ENCODE data around the gene KIAA0232.
"Not testable (repeated sequence)": the region's sequence is repeated elsewhere in the genome, so short reads cannot be mapped to it uniquely, and the experiment has no call there.

The KIAA0232 gene

GRCh38 chr4:6887591-6888371 lies 105.3 kb downstream of the KIAA0232 start:
- DNase-seq = no peak

GRCh38 chr4:6888506-6889071 lies 106.1 kb downstream of the KIAA0232 start:
- no peak for DNase-seq

- DNase-seq = no peak
These were observed 106.7 kb downstream of the KIAA0232 start for GRCh38 chr4:6889101-6889735.

- no peak for DNase-seq
These were observed 107.3 kb downstream of the KIAA0232 start for GRCh38 chr4:6889736-6890324.

- no peak for DNase-seq
These were observed 107.8 kb downstream of the KIAA0232 start for GRCh38 chr4:6890358-6890757.

- not testable (repeated sequence) for DNase-seq
These were observed 108.4 kb downstream of the KIAA0232 start for GRCh38 chr4:6890971-6891370.

DNA sequence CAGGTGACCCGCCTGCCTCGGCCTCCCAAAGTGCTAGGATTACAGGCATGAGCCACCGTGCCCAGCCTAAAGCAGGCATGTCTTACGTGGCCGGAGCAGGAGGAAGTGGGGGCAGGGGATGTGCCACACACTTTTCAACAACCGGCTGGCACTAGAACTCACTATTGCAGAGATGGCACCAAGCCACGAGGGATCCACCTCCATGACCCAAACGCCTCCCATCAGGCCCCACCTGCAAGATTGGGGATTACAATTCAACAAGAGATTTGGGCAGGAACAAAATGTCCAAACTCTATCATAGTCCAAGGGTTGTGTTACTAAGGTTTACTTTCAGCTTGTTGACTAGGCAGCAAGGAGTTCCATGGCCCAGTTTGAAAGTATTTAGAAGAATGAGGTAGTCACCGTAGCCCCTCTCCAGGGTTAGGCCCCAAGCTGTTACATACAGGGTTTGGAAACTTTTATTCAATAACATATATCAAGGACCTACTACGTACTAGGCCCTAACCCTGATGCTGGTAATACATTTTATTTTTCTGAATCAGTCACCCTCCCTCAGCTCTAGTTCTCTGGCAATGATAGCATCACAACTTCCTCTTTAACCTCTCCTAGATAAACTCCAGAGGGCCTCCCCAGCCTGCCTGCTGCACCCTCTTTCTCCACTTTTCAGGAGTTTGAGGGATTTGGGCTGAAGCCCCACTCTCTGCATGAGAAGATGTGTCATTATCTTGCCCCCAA lies 109.1 kb downstream of the KIAA0232 start:
- DNase-seq = no peak

- peak; percentile 46 for DNase-seq
These were observed 109.8 kb downstream of the KIAA0232 start for GRCh38 chr4:6892190-6892908.

DNA sequence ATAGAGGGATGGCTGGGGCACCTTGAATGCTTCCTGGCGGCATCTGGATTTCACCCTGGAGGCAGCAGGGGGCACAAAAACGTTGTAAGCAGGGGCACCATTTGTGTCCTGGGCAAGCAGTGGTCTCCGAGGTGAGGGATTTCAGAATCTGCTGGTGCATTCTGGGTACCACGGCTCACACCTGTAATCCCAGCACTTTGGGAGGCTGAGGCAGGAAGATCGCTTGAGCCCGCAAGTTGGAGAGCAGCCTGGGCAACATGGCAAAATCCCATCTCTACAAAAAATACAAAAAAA lies 110.3 kb downstream of the KIAA0232 start:
- no peak for DNase-seq

DNA sequence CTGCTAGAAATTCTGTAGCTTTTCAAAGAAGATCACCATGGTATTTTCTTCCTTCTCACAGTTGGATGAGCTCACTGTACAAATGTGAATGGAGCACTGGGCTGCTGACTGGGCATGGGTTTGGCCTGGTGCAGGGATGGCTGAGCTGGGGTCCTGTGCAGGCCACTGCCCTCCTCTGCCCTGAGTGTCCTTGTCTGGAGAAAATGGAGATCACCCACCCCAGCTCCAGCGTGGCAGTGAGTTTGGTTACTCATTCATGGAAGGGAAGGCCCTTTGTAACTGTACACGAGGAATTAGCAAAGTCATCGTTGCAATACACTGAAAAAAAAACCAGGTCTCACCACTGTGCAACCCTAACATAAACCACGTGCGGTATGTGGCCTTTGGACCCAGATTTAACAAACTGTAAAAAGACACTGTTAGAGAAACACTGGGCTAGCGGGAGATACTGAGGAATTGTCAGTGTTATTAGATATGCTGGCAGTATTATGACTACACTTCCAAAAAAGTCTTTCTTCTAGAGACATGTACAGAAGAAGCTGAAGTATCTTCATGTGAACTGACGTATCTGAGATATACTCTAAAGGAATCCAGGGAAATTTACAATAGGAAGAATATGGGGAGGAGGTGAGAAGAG lies 111.0 kb downstream of the KIAA0232 start:
- no peak for DNase-seq

DNA sequence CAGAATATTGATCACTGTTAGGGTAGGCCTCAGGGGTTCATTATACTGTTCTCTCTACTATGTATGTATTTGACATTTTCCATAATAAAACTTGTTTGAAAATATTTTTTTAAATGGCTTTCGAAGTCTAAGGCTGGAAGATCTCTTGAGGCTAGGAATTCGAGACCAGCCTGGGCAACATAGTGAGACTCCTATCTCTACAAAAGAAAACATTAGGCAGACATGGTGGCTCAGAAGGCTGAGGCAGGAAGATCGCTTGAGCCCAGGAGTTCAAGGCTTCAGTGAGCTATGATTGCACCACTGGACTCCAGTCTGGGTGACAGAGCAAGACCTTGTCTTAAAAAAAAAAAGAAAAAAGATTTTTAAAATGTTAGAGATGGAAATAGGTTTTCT lies 111.6 kb downstream of the KIAA0232 start:
- DNase-seq = no peak

DNA sequence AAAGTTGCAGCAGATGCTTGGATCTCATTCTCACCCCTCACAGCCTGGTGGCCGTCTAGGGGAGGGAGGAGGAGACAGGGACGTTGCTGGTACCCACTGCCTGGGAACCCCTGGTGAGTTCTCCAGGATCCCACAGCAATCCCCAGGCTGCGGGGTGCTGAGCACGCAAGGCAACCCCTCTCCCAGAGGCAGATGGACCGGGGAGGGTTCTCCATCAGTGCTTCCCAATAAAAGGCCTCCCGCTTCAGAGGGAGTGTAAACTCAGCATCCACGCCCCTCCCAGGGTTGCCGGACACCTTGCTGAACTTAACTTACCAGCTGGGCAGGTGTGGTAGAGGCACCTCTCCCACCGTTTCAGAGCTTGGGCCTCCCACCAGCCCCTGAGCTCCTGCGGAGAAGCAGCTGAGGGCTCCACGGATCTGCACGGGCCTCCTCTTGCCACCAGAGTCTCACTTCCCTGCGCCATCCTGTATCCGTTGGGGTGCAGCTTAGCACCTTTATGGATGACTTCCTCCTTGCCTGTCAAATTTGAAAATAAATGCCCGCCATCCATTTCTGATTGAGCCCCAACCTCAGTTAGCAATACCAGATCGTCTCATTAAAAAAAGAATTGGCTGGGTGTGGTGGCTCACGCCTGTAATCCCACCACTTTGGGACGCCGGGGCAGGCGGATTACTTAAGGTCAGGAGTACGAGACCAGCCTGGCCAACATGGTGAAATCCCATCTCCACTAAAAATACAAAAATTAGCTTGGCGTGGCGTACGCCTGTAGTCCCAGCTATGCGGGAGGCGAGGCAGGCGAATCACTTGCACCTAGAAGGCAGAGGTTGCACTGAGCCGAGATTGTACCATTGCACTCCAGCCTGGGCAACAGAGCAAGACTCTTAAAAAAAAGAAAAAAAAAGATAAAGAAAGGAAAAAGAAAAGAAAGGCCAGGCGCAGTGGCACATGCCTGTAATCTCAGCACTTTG lies 112.3 kb downstream of the KIAA0232 start:
- no peak for DNase-seq

GRCh38 chr4:6896035-6896434 lies 113.5 kb downstream of the KIAA0232 start:
- no peak for DNase-seq

DNA sequence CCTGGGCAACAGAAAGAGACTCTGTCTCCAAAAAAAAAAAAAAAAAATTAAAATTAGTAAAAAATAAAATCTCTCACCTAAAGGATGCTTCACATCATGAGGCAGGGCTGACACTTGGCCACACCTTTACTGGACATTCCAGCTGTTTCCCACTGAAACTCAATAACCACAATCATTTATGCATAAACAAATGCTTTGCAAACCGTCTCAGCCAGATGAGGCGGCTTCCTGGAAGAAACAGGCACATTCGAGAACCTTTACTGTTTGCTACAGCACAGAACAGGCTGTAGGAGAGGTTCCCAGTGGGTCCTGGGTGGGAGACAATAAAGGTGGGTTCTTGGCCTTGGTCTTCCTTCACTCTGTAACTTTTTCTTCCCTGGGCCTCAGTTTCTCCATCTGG lies 116.2 kb downstream of the KIAA0232 start:
- DNase-seq = no peak

- DNase-seq = no peak
These were observed 117.8 kb downstream of the KIAA0232 start for GRCh38 chr4:6900181-6900812.

DNA sequence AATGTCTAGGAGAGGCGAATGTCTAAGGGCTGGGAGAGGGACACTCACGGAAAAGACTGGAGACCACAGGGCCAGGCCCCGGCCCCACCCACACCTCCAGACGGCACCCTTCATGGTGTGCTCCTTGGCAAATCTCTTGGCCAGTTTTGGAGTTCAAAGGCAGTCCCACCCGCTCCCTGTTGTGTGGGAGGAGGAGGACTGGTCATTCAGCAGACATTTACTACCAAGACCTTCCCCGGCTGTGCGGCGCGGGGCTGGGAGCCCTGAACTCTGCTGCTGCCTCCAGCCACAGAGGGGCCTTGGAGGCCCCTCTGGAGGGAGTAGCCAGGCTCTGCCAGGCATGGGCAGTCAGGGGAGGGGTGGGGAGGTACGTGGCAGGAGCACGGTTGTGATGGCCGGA lies 118.4 kb downstream of the KIAA0232 start:
- no peak for DNase-seq

DNA sequence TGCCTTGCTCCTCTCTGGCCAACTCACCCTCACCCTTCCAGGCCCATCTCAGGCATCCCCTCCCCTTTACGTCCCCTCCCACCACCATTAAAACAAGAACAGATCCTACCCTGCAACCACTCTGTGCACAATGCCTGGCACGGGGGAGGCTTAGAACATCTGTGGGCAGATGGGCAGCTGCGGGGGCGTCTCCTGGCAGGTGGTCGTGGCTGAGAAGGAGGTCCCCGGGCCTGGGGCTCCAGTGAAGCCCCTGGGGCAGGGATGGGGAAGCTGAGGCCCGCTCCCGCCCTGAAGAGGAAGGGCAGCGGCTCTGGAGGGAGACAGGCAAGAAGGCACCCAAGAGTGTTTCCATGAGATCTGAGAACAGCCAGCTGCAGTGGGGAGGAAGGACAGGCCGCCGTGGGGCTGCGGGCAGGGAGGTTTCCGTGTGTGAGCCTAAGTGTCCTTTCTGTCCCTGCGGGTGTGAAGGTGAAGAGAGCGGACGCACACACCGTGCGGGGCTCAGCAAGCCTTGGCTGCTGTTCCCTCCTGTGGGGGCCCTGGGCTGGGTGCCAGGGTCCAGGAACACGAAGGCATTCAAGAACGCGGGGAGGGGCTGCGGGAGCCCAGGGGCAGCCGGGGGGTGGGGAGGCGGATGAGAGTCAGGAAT lies 119.3 kb downstream of the KIAA0232 start:
- DNase-seq = no peak

GRCh38 chr4:6902318-6903042 lies 120.0 kb downstream of the KIAA0232 start:
- no peak for DNase-seq

All from CD4-positive, alpha-beta T cell treated with Interleukin-4 for 4 hours (primary cell).